ENCODE results near the gene FOXP1.

FOXP1 gene

DNA sequence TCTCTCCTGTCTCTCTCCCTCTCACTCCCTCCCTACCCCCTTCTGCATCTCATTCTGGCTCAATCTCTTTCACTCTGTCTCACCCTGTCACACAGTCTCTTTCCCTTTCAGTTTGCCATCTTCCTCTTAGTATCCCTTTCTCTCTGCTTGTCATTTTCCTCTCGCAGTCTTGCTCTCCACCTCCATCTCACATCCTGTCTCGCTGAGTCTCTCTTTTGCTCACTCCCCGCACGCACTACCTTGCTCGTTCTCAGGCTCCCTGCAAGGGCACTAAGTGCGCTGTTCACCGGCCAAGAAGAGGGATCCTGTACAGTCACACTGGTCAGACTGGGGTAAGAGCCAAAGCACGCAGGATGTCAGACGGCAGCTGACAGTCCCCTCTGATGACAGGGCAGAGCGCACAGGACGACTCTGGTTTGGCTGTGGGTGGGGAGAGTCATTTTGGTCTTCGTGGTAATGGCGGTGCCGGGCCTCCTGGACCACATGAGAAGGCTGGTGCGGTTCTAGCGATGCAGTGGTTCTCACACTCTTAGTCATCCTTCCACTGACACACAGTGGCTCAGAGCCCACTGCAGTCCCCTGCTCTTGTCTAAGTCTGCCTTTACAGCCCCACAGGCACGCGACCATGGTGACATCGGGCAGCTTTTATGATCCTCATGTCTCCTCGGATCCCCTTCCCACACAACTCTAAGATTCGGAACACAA, 356.8 kb downstream of the FOXP1 start:
- DNase-seq = peak; percentile 86 to 87

DNA sequence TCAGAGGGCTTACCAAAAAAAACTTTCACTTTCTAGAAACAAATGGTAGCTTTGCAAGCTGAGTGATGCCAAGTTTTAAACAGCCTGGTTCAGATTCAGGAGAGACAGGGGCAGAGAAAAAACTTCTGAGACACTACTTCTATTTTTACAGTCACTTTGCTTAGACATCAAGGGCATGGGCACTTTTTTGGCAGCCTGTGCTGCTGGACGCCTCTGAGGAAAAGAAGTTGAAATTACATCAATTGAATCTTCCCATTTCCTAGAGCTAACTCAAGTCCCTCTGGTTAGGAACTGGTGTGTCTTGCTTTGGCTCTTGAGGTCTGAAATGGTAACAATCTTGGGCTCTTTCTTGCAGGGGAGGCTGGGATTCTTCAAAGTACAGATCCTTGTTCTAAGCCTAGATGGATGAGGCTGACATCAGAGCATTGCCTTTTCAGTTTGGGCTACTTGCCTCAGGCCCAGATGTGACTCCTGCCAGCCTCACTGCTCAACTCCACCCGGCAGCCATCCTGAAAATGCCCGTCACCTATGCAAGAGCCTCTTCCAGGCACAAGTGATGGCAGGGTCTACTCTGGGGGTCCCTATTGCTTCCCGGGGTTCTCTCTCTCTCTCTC, 357.5 kb downstream of the FOXP1 start:
- no peak for DNase-seq

DNA sequence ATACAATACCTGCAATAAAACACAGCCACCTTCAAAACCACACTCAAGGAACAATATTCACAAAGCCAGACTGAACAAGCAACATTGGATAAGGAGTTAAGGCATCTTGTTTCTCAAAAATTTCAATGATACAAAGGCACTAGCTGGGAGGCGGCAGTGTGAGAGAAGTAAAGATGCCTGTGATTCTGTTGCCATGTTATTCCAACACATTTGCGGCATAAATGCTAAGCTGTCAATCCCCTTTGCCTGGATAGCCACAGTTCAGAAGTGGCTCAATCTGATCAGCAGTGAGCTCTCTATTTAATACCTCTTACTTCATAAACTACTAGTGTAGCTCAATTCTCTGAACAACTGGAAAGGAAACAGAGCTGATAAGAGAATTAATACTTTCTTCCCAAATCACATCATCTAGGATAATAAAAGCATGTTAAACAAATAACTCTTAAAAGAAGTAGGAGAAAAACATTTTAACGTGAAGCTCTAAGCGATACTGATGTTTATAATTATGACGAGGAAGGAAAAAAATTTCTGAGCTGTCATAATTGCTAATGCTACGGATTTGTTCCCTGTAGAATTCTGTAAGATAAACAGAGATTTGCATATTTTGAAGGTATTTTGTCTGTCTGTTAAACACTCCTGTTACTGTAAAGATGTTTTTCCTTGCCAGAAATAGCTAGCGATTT, 358.4 kb downstream of the FOXP1 start:
- DNase-seq = no peak

DNA sequence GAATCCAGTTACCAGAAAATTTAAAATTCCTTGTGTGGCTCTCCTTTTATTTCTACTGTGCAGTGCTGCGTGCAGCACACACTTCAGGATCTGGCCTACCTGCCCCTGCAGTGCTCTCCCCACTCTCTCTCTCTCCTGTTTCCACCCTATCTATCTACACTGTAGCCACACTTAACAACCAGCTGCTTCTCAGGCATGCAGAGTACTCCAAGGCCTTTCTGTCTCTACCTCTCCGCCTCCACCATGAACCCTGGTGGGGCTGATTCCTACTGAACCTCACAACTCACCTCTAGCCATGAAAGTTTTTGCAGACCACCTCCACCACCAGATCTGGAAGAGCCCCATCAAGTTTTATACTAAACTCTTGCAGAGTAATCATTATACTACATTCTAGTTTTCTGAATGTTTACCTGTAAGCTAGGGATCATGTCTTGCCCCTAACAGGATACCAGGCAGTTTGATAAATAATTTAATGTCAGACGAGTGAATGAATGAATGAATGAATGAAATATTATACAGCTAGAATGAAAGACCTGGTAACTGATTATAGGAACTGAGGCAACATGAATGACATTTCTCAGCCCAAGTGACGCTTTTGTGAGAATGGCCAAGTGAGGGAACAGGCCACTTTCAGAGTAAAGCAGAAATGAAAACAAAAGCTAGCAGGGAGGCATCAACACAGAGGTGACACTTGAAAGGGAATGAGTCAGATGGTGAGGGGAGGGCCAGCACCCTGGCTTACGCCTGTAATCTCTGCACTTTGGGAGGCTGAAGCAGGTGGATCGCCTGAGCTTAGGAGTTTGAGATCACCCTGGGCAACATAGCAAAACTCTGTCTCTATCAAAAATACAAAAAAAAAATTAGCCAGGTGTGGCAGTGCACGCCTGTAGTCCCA, 363.5 kb downstream of the FOXP1 start:
- DNase-seq = peak; percentile 30 to 33

DNA sequence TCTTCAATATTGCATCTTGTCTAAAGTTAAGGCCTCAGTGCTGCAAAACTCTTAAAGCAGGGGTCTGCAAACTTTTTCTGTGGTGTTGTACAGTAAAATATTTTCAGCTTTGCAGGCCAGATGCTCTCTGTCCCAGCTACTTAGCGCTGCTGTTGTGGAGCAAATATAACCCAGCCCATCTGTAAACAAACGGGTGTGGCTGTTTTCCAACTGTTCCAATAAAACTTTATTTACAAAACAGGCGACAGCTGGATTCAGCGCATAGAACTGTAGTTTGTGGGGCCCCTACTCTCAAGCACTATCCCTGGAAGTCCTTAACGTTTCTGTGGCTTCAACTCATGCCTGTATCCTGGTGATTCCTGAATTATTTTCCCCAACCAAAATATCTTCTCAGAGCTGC, 365.0 kb downstream of the FOXP1 start:
- DNase-seq = no peak

DNA sequence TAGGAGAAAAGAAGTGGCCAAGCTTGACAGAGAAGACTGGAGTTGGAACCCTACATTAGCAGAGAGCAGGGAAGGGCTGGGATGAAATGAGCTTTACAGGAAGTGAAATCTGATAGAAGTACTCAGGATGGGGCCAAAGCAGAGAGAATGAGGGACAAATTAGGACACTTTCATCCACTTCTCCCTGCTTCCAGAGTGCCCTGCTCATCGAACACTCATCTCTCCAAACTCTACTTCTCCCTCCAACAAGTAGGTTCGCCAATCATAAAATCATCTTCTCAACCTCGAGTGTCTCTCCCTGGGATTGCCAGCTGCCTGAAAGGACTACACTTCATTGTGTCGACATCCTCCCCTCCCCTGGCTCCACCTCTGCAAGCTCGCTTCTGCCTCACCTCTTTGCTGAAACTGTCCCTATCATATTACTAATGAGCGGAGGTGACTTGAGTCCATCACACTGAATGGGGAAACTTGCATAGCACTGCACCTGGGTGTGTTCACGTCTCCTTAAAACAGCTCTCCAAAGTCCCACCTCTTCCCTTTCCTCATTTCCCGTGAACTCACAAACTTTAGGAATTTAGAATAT, 365.8 kb downstream of the FOXP1 start:
- DNase-seq = no peak

DNA sequence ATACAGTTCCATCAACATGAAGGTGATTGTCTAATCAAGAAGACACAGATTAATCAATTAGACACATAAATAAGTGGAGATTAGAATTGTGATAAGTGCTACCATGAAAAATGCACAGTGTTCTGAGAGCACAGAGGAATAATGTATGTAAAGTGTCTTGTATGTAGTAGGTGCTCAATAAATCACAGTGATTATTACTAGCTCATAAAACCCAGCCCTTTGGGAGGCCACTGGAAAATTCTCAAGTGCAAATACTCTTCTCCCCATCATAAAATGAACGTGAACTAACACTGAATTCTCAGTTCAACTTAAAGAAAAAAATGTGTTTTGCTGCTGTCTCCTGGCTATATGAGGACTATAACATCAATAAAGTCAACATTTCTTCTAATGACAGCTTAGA, 368.2 kb downstream of the FOXP1 start:
- no peak for DNase-seq

DNA sequence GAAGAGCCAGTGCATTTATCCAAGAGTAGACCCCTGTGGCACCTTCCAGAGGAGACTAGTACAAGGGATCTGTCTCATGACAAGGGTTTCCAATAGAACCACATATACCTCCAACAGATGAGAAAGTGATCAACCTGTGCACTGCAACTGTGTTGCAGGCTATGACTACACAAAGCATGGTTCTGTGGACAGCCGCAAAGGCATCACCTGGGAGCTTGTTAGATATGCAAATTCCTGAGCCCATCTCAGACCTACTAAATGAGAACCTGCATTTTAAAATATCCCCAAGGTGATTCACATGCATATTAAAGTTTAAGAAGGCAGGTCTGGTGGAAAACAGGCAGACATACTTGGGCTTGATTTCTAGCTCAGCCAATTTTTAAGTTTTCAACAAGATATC, 368.7 kb downstream of the FOXP1 start:
- DNase-seq = no peak

DNA sequence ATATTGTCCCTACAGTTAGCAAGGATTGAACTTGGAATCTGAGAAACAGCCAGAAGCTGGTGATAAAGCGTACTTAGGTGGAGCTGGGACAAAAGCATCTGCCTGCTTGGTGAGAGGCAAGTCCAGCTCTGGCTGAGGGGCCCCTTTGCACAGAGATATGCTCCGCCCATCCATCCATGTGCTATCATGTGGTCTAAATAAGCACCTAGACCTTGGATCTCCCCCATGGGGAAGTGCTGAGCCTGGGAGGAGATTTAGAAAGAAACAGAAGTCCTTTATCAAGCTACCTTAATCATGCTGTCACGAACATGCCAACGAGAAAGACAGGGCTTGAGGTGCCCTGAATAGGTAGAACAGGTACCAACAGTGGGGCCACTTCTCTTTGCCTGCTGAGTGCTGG, 369.5 kb downstream of the FOXP1 start:
- no peak for DNase-seq

DNA sequence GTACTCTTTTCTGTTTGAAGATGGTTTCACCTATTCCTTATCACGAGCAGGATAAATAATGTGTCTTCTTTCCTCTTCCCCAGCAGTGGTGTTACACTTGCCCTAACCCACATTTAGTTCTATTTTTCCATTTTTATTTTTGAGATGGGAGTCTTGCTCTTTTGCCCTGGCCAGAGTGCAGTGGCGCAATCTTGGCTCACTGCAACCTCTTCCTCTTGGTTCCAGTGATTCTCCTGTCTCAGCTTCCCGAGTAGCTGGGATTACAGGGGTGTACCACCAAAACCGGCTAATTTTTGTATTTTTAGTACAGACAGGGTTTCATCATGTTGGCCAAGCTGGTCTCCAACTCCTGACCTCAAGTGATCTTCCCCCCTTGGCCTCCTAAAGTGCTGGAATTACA, 372.4 kb downstream of the FOXP1 start:
- no peak for DNase-seq

DNA sequence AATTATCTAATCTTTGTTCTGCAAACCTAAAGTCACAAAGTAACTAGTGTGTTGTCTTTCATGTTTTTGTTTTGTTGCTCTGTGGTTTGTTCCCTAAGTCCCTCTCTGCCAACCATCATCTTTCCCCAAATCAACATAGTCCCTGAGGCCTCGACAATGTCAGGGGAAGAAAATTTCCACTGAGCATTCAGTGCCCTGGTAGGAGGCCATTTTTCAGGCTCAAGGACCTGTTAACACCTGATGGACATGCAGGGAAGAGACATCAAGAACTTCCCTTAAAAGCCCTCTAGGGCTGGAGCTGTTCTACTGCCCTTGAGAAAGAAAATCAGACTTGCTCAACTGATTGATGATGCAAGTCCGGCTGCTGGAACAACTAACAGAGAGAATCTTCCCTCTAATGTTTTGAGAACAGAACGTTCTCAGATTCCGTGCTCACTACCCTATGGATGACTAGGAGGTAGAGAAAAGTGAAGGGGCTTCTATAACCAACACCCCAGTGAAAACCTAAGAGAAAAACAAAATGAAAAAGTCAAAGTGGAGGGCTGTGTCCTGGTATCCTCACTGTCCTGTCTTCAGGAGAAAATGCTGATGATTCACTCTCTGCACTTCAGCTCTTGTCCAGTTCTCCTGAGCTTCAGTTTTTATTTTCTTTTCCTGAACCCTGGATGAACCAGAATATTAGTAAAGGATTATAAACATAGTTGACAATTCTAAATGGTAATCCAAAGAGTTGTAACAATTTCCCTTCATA, 373.1 kb downstream of the FOXP1 start:
- no peak for DNase-seq

DNA sequence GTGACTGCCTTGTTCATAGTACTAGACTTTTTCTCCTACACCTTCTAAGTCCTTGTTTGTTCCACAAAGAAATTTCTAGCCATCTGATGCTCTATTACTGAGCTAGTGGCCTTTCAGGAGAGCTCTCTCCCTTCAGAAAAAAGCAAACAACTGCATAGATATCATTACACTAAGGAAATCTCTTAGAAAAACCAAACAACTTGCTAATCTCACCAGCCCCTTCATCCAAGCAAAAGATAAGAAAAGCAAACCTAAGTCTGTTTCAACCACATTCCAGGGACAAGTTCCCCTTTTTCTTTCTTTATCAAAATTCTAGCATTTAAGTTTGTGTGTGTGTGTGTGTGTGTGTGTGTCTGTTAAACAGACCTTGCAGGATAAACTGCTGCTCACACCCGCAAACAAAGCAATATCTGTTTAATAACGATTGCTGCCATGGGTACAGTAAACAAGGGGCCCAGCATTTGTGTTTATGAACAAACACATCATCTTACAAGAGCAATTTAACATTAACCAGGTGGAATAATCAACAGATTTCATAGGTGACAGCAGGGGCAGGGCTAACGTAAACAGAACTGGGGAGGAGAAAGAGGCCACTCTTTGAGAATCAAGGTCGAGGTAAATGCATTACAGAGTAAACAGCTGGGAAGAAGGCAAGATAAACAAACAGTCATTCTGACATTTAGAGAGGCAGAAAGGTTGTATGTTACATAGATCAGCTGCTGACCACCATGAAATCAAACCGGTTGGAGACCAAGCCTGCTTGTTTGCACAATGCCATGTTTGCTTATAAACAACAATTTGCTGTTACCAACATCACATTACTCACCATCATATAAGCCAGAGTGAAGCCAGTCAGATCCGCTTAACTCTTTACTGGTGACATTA, 375.1 kb downstream of the FOXP1 start:
- DNase-seq = no peak

DNA sequence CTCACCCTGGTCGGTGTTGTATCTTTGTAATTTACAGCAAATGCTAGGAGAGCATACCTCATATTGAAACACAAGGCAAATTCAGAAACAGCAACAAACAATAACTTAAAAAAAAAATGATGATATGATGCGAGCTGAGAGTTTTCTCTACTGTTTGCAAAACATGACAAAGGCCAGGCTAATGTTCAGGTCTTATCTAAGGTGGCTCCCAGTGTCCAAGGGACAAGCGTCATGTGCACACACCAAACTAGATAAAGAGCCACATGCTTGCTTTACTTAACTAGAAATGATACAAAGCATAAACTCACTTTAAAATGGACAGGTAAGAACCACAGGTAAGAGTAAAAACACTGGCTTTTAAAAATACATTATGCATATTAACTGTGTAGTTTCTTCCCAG, 375.9 kb downstream of the FOXP1 start:
- DNase-seq = no peak

DNA sequence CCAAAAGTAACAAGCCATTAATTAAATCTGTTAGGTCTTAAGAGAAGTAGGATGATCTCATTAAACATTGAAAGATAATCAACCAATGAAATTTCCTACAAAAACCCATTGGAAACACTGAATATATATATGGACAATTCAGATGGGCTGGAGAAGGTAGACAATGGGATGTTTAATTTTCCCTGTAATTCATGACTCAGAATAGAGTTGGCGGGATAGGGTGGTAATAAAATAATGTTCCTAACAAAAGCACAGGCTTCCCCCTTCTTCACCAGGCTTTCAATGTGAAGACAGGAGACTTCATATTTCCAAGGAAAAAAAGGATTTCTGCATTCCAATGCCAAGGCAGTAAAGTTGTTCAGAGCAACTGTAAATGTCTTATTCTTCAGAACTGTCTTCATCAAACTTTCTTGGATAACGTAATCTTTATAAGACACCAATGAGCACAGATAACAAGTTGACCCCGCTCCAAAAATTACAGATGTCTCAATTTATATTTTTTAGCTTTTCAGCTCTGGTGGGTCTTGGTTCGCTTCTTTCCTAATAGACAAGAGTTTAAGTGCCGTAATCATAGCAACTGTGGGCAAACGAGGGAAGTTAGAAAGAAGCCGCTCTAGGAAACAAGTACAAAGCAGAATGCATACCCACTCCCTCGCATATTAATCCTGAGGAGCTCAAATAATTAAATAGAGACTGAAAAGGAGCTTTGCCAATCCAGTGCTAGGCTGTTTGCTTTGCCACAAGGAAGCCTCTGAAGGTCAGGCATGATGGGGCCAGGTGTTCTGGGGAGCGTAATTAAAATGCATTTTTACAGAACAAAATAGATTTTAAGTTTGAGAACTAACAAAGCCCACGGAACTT, 377.0 kb downstream of the FOXP1 start:
- no peak for DNase-seq

DNA sequence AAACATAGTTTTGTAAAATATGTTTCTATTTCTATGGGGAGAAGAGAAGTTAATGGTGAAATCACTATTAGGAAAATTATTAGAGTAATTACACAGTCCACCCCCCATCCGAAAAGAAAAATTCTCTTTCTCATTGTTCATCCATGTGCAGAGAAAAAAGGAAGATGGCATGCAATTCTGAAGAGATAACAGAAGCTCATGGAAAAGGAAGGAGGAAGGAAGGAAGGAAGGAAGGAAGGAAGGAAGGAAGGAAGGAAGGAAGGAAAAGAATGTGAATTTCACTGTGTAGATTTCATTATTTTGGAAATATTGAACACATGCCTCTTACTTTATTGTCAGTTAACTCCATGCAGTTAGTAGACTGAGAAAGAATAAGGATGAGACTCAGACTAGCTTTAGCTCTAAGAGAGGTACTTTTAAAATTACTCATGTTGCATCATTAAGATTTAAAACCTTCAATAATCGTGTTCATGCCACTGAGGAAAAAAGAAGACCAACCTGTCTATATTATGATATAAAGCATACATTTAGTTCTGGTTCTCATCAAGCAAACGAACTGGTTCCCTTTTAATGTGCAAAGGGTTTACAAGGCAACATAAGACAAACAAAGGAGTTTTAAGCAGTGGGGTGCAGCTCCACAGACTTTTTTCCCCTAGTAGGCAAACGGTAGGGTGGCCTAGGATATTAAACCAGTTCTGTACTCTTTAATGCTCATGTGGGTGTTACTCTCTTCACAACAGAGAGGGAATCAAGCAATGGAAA, 379.6 kb downstream of the FOXP1 start:
- DNase-seq = no peak

DNA sequence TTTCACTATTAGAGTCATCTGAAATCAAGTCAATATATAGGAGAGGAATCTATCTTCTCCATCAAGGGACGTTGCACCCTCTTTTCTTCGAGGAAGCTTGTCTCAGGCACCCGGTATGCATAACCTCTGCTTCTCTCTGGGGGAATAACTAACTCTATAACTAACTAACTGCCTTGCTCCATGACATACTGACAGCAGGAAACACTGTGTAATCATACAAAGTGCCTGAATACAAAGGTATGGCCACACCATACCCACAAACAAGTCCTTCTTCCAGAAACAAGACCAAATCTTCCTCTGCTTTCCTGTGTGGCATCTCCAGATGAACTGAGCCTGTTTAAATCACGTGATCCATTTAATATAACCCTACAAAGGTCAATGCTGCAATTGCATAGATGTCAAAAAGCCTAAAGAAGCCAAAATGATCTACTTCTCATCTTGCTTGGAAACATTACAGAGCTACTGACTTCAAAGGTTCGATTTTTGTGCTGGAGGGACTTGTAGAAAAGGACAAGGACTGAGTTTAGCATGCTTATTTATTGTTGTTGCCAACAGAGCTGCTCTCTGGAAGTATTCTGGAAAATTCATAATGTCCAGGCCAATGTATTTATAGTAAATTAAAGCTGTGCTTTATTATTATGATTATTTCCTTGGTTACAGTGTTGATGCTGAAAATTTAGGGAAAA, 380.5 kb downstream of the FOXP1 start:
- DNase-seq = no peak

DNA sequence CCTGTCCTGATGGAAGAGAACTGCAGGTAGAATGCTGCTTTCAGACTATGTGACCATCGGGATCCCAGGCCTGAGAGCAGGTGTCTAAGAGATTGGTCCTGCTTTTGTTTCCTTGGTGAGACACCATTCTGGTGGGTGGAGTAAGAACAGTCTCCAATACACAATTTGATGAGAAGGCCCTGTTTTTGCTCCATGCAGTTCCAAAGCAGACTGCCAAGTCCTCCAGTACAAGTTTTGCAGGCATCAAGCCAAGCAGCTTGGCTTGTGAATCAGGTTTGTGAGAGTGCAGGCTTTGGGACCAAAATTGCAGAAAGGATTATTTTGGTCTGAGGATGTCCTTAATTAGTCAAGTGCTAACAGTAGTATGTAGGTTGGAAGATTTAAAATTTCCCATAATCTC, 381.6 kb downstream of the FOXP1 start:
- DNase-seq = no peak

DNA sequence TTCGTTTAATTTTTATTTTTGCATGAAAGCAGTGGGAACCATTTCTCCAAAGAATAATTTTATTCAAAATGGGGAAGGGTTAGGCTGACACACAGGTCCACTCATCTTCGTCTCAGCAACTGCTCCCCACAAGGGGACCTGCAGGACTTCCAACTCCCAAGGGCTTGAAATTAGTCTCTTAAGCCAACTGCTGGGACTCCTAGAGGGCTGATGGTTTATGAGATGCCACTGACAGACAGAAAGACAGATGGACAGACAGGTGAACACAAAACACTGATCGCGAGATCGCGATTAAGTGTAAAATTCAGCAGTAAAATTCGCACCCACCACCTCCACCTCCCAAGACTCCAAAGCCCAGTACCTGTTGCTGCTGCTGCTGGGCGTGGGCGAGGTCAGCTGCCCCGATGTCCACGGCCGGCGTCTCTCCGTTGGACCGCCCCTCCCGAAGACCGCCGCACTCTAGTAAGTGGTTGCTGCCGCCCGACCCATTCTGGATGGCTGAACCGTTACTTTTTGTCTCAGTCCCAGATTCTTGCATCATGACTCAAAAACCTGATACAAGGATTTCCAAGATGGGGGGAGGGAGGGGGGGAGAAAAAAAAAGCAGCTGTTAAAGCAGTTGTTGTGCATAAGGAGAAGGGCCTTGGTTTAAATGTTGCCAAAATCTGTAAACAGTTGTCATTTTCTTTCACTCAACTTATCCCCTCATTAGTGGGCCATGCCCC, 385.5 kb downstream of the FOXP1 start:
- DNase-seq = no peak

Measured in activated CD4-positive, alpha-beta T cell treated with anti-CD3 and anti-CD28 coated beads for 4 hours (primary cell).